Iris pigment epithelial cell (primary cell): ENCODE measurements around the gene OPN3.
"Not testable (repeated sequence)": the region's sequence is repeated elsewhere in the genome, so short reads cannot be mapped to it uniquely, and the experiment has no call there.

Experiments used
- DNase-seq: peaks from one replicate; pipeline ENCODE4 v3.0.0-alpha.2; 2011; ENCODE audit warnings: low read depth

The OPN3 gene

GRCh38 chr1:241640149-241640866 is at the start of gene OPN3, which contains the start of gene CHML:
OPN3 (minus strand) TSS chr1:241640369; CDS start chr1:241640254, 115 bp downstream.
CHML (minus strand) TSS chr1:241640369; CDS start chr1:241635766, 4,603 bp downstream.
- peak; percentile 87 for DNase-seq

GRCh38 chr1:241688940-241689368 is 48.8 kb upstream of the OPN3 start:
- peak; percentile 96 for DNase-seq

- DNase-seq: no peak
These were observed 43.9 kb upstream of the OPN3 start for GRCh38 chr1:241684108-241684507.

- no peak for DNase-seq
These were observed 42.8 kb upstream of the OPN3 start for GRCh38 chr1:241682921-241683320.

GRCh38 chr1:241681861-241682448 is 41.8 kb upstream of the OPN3 start:
- not testable (repeated sequence) for DNase-seq

- no peak for DNase-seq
These were observed 39.8 kb upstream of the OPN3 start for GRCh38 chr1:241679961-241680360.

GRCh38 chr1:241679404-241679803 is 39.2 kb upstream of the OPN3 start:
- no peak for DNase-seq

GRCh38 chr1:241678536-241678935 is 38.4 kb upstream of the OPN3 start:
- no peak for DNase-seq

GRCh38 chr1:241677201-241677600 is 37.0 kb upstream of the OPN3 start:
- peak; percentile 55 for DNase-seq

GRCh38 chr1:241675983-241676382 is 35.8 kb upstream of the OPN3 start:
- no peak for DNase-seq

- DNase-seq: no peak
These were observed 34.7 kb upstream of the OPN3 start for GRCh38 chr1:241674805-241675384.

GRCh38 chr1:241672301-241672700 is 32.1 kb upstream of the OPN3 start:
- no peak for DNase-seq

- no peak for DNase-seq
These were observed 26.2 kb upstream of the OPN3 start for GRCh38 chr1:241666419-241666818.

- no peak for DNase-seq
These were observed 20.3 kb upstream of the OPN3 start for GRCh38 chr1:241660424-241660972.

GRCh38 chr1:241659016-241659415 is 18.8 kb upstream of the OPN3 start:
- not testable (repeated sequence) for DNase-seq

GRCh38 chr1:241658081-241658793 is 18.1 kb upstream of the OPN3 start:
- DNase-seq: peak; percentile 31

- DNase-seq: no peak
These were observed 14.5 kb upstream of the OPN3 start for GRCh38 chr1:241654641-241655040.

- DNase-seq: peak; percentile 42
These were observed 13.8 kb upstream of the OPN3 start for GRCh38 chr1:241654019-241654418.

- no peak for DNase-seq
These were observed 11.8 kb upstream of the OPN3 start, which contains the start of gene WDR64 for GRCh38 chr1:241652012-241652411. WDR64 (plus strand) TSS chr1:241652281; CDS start chr1:241652485, 204 bp downstream.

GRCh38 chr1:241648159-241648558 is 8.0 kb upstream of the OPN3 start:
- no peak for DNase-seq

- peak; percentile 72 for DNase-seq
These were observed 7.5 kb upstream of the OPN3 start for GRCh38 chr1:241647658-241648057.

- no peak for DNase-seq
These were observed 6.0 kb upstream of the OPN3 start for GRCh38 chr1:241646201-241646600.
